H1 (cell line): ENCODE results near the gene VWA2. TPM values are rescaled to one million over a fixed set of nuclear protein-coding genes. Genes with fewer than 3 reads are reported as not detected.

Source experiments
- CTCF ChIA-PET: fragments of 300-600 bp; sonication (Branson Sonifier 250); formaldehyde crosslinking; loops from one replicate; lab custom pipeline; 2021; ENCODE audit not compliant: partially characterized antibody; lab: Charles Lee
- POLR2A ChIA-PET: fragments of 300-600 bp; sonication (Branson Sonifier 250); formaldehyde crosslinking; loops from one replicate; lab custom pipeline; 2021; ENCODE audit warnings: inconsistent platforms; ENCODE audit not compliant: partially characterized antibody; lab: Charles Lee
- DNase-seq, 2 experiments: peaks; one replicate each; pipeline versions ENCODE4 v3.0.0 to v3.0.0-alpha.2; 2010 to 2022; ENCODE audit warnings: low spot score in 2 of 2, low read depth in 1 of 2, mixed read lengths in 1 of 2
- FAIRE-seq: peaks from 2 replicates; lab custom pipeline; 2011; peaks lifted over from hg19 to GRCh38; lab: Jason Lieb, UNC
- H2AFZ ChIP-seq: 2 replicates; pipeline ENCODE4 v1.8.1; 2012; ENCODE audit warnings: low read length, inconsistent platforms
- H2AK5ac ChIP-seq: 2 replicates; pipeline ENCODE4 v1.6.1; 2013; ENCODE audit warnings: low read depth, low read length
- H2BK120ac ChIP-seq: replicated peaks from 2 replicates; pipeline ENCODE3; 2013; ENCODE audit warnings: low read depth, low read length, inconsistent platforms
- H2BK12ac ChIP-seq: 2 replicates; pipeline ENCODE4 v1.6.1; 2013; ENCODE audit warnings: low read depth, low read length
- H2BK15ac ChIP-seq: 2 replicates; pipeline ENCODE4 v1.6.1; 2013; ENCODE audit warnings: low read length
- H2BK20ac ChIP-seq: 2 replicates; pipeline ENCODE4 v1.6.1; 2013; ENCODE audit warnings: low read length
- H2BK5ac ChIP-seq: 2 replicates; pipeline ENCODE4 v1.6.1; 2013; ENCODE audit warnings: low read depth, low read length
- H3K14ac ChIP-seq: 2 replicates; pipeline ENCODE4 v1.6.1; 2013; ENCODE audit warnings: inconsistent platforms; ENCODE audit not compliant: insufficient read length
- H3K18ac ChIP-seq: 2 replicates; pipeline ENCODE4 v1.6.1; 2013; ENCODE audit warnings: low read length; ENCODE audit errors: extremely low read depth
- H3K23ac ChIP-seq: 2 replicates; pipeline ENCODE4 v1.6.1; 2013; ENCODE audit warnings: inconsistent platforms; ENCODE audit not compliant: insufficient read length
- H3K23me2 ChIP-seq: 2 replicates; pipeline ENCODE4 v1.6.1; 2013; ENCODE audit warnings: low read depth, low read length
- H3K27ac ChIP-seq: 2 replicates; pipeline ENCODE4 v1.6.1; 2011; ENCODE audit warnings: low read depth, low read length, inconsistent platforms
- H3K27me3 ChIP-seq, 4 experiments: replicated peaks in 1 of 4; 1 replicate in 1 of 4; 2 replicates in 3 of 4; pipeline versions ENCODE4 v1.6.1 to v1.8.1; 2011 to 2013; ENCODE audit warnings: low read length in 3 of 4, mild to moderate bottlenecking in 3 of 4, inconsistent platforms in 2 of 4, mixed read lengths in 2 of 4, moderate library complexity in 1 of 4; ENCODE audit not compliant: control insufficient read depth in 3 of 4, insufficient read depth in 3 of 4; ENCODE audit errors: extremely low read depth in 1 of 4
- H3K36me3 ChIP-seq, 4 experiments: 2 replicates each; pipeline versions ENCODE4 v1.6.1 to v1.8.1; 2011 to 2013; ENCODE audit warnings: mild to moderate bottlenecking in 4 of 4, low read length in 3 of 4, moderate library complexity in 2 of 4, control low read depth in 1 of 4, inconsistent platforms in 1 of 4; ENCODE audit not compliant: insufficient read depth in 4 of 4, control insufficient read depth in 2 of 4
- H3K4ac ChIP-seq: replicated peaks from 2 replicates; pipeline ENCODE3; 2013; ENCODE audit warnings: low read length, low read depth, mixed read lengths, inconsistent platforms; ENCODE audit not compliant: insufficient read length
- H3K4me1 ChIP-seq, 4 experiments: replicated peaks in 1 of 4; 1 replicate in 1 of 4; 2 replicates in 3 of 4; pipeline versions ENCODE4 v1.6.1 to v1.8.1; 2011 to 2013; ENCODE audit warnings: low read length in 3 of 4, inconsistent platforms in 2 of 4, mixed read lengths in 1 of 4; ENCODE audit not compliant: insufficient read depth in 4 of 4, control insufficient read depth in 3 of 4
- H3K4me2 ChIP-seq, 2 experiments: 2 replicates each; pipeline versions ENCODE4 v1.6.1 to v1.8.1; 2011 to 2013; ENCODE audit warnings: low read depth in 2 of 2, low read length in 2 of 2, control low read depth in 1 of 2, inconsistent platforms in 1 of 2, mild to moderate bottlenecking in 1 of 2; ENCODE audit not compliant: insufficient read depth in 1 of 2
- H3K4me3 ChIP-seq, 4 experiments: fragments of 200-600, 300-600 bp in 1 of 4; sonication (generic), shearing (Covaris generic), sonication (Bioruptor Twin) in 1 of 4; 2 replicates each; pipeline versions ENCODE4 v1.5.1 to v1.8.1; 2011 to 2016; ENCODE audit warnings: low read length in 4 of 4, low read depth in 3 of 4, control low read depth in 2 of 4, inconsistent platforms in 2 of 4, mild to moderate bottlenecking in 2 of 4, mixed read lengths in 1 of 4, moderate library complexity in 1 of 4; ENCODE audit not compliant: insufficient read depth in 2 of 4; ENCODE audit errors: extremely low read depth in 1 of 4
- H3K56ac ChIP-seq: replicated peaks from 2 replicates; pipeline ENCODE3; 2013; ENCODE audit warnings: low read depth, mild to moderate bottlenecking, mixed read lengths, low read length, inconsistent platforms; ENCODE audit not compliant: insufficient read length
- H3K79me1 ChIP-seq: 2 replicates; pipeline ENCODE4 v1.6.1; 2013; ENCODE audit warnings: low read depth, low read length, control low read depth
- H3K79me2 ChIP-seq, 2 experiments: 2 replicates each; pipeline versions ENCODE4 v1.6.1 to v1.8.1; 2012 to 2013; ENCODE audit warnings: low read length in 2 of 2, mild to moderate bottlenecking in 2 of 2, inconsistent platforms in 1 of 2; ENCODE audit not compliant: insufficient read depth in 2 of 2, control insufficient read depth in 1 of 2
- H3K9ac ChIP-seq, 4 experiments: replicated peaks in 1 of 4; 1 replicate in 1 of 4; 2 replicates in 3 of 4; pipeline versions ENCODE4 v1.6.1 to v1.8.1; 2011 to 2013; ENCODE audit warnings: low read depth in 3 of 4, low read length in 3 of 4, control low read depth in 2 of 4, mild to moderate bottlenecking in 2 of 4, moderate library complexity in 2 of 4, inconsistent platforms in 1 of 4; ENCODE audit errors: extremely low read depth in 1 of 4
- H3K9me3 ChIP-seq, 2 experiments: 2 replicates each; pipeline versions ENCODE4 v1.6.1 to v1.8.1; 2012 to 2013; ENCODE audit warnings: mild to moderate bottlenecking in 2 of 2, moderate library complexity in 2 of 2, control low read depth in 1 of 2, inconsistent platforms in 1 of 2, low read depth in 1 of 2, low read length in 1 of 2, mixed read lengths in 1 of 2; ENCODE audit not compliant: insufficient read depth in 2 of 2
- H4K20me1 ChIP-seq, 2 experiments: replicated peaks in 1 of 2; 2 replicates each; pipeline versions ENCODE3 to v1.8.1; 2011 to 2013; ENCODE audit warnings: inconsistent platforms in 2 of 2, low read length in 2 of 2, mild to moderate bottlenecking in 1 of 2; ENCODE audit not compliant: insufficient read depth in 2 of 2, control insufficient read depth in 1 of 2
- H4K5ac ChIP-seq: 2 replicates; pipeline ENCODE4 v1.6.1; 2013; ENCODE audit warnings: low read length, low read depth, mixed read lengths, inconsistent platforms; ENCODE audit not compliant: insufficient read length
- H4K8ac ChIP-seq: 2 replicates; pipeline ENCODE4 v1.8.0; 2013; ENCODE audit warnings: mild to moderate bottlenecking, moderate library complexity, low read length, inconsistent platforms; ENCODE audit not compliant: insufficient read depth; ENCODE audit errors: extremely low read depth
- H4K91ac ChIP-seq: replicated peaks from 2 replicates; pipeline ENCODE3; 2013; ENCODE audit warnings: low read length, mixed read lengths, inconsistent platforms; ENCODE audit not compliant: insufficient read length
- BCL11A ChIP-seq, 2 experiments: IDR thresholded peaks; one replicate each; pipeline ENCODE4 v1.6.1; 2011; ENCODE audit warnings: low read depth in 2 of 2, low read length in 2 of 2, mild to moderate bottlenecking in 2 of 2
- KDM4A ChIP-seq: IDR thresholded peaks from one replicate; pipeline ENCODE4 v1.7.1; 2012; ENCODE audit warnings: low read depth, mild to moderate bottlenecking, moderate library complexity, low read length, inconsistent platforms; ENCODE audit not compliant: severe bottlenecking
- POLR2A ChIP-seq, 2 experiments: IDR thresholded peaks; 1 replicate in 1 of 2; 2 replicates in 1 of 2; pipeline ENCODE4 v1.6.1; 2011; ENCODE audit warnings: low read depth in 2 of 2, low read length in 2 of 2, mild to moderate bottlenecking in 2 of 2; ENCODE audit errors: control extremely low read depth in 1 of 2
- POLR2AphosphoS5 ChIP-seq: IDR thresholded peaks from 2 replicates; pipeline ENCODE4 v1.6.1; 2011; ENCODE audit warnings: low read depth, low read length
- RBBP5 ChIP-seq: IDR thresholded peaks from 2 replicates; pipeline ENCODE4 v1.7.1; 2012; ENCODE audit warnings: low read depth, mild to moderate bottlenecking, inconsistent platforms, low read length, moderate library complexity, borderline replicate concordance
- SUZ12 ChIP-seq: fragments of 200-600 bp; sonication (generic); IDR thresholded peaks from 2 replicates; pipeline ENCODE4 v1.6.1; 2012; ENCODE audit warnings: mild to moderate bottlenecking, inconsistent platforms, low read length, moderate library complexity, mixed read lengths
- YY1 ChIP-seq: IDR thresholded peaks from 2 replicates; pipeline ENCODE4 v1.6.1; 2011; ENCODE audit warnings: low read depth, mild to moderate bottlenecking, low read length
- WGBS, 2 experiments: shearing (Covaris generic) in 1 of 2; methylation state at CpG; one replicate each; pipeline versions ENCODE4 v1.1.6 to v1.1.7; 2013 to 2015; ENCODE audit warnings: low lambda C conversion rate in 2 of 2, mixed read lengths in 2 of 2, inconsistent platforms in 1 of 2, low coverage in 1 of 2, missing lambda C conversion rate in 1 of 2; ENCODE audit not compliant: insufficient replicate concordance in 2 of 2, insufficient coverage in 1 of 2, insufficient read length in 1 of 2; ENCODE audit errors: extremely low coverage in 1 of 2, missing lambda C conversion rate in 1 of 2; 5-methylcytosine and 5-hydroxymethylcytosine counted together
- polyA plus RNA-seq, 7 experiments: library from polyadenylated mRNA; depleted of rRNA in 3 of 7; stranded (reverse) in 5 of 7; unstranded in 2 of 7; fragments of >200 nt in 5 of 7; fragments of 200-250 nt in 2 of 7; gene quantifications; 1 replicate in 5 of 7; 2 replicates in 1 of 7; 4 replicates in 1 of 7; pipeline versions ENCODE4 v1.2.1 to v1.2.3, GENCODE V29; 2011 to 2013; ENCODE audit warnings: missing spikeins in 2 of 7, mixed read lengths in 2 of 7
- total RNA-seq: library from RNA; stranded (reverse); fragmentation: NEBNext Ultra II Directional; extraction: Animal tissue kit (Norgen Biotek cat#: 25700); gene quantifications from 2 replicates; pipeline ENCODE4 v1.2.1, GENCODE V29; 2021
- TF ChIP-seq, protein P1 (sequence below): IDR thresholded peaks from 2 replicates; pipeline ENCODE4 v1.6.1; 2011; ENCODE audit warnings: low read depth, mild to moderate bottlenecking, low read length; ENCODE audit not compliant: insufficient read depth

The VWA2 gene
- total and polyA plus RNA-seq, 2 of the 8 experiments (the other 6 are each of a cell fraction or from before 2014, with no cell fraction given), result 2.8 to 2.9 TPM

DNA sequence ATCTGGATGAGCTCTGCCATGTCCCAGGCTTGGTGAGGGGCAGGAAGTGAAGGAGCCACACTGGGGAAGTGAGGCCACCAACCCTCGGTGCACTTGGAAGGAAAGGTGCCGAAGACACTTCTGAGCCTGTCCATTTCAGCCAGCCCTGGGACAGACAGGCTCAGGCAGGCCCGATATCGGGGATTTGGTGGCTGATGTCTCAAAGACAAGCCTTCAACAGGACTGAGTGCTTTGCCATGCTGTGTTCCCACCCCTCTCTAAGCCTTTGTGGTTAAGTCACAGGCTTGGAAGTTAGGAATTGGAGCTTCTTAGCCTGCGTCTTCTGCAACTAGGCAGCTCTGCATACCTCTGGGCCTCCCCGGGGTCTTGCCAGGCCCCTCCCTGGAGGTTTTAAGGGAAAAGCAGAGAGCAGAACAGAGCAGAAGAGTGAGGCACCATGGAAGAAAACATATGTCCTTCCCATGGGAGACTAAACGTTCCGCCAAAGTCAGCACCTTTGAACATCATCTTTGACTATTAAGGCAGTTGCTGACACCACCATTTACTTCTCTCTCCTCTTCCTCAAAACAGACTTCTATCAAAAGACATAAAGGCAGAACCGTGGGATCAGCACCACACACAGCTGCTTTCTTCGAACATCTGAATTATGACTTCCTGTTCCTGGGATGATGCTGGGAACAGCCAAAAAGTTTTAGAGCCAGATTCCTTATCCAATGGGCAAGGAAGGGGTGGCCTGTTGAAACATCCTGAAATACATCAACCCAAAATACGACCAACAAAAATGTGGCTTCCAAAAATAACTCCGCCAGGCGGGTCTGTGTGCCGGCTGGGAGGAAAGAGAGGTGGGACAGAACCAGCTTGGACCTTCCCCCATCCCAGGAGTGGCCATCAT lies 93.5 kb downstream of the VWA2 start:
- no peak overlapping the region for H2AFZ ChIP-seq
- peaks cover 3 to 7% (median 3%) of the 10 kb centered on the region in 4 experiments for H3K4me1 ChIP-seq
- H3K79me1 ChIP-seq, result no peaks in the 10 kb centered on the region
- no peaks in the 10 kb centered on the region for H3K36me3 ChIP-seq
- H3K4me2 ChIP-seq, result no peak overlapping the region
- TF ChIP-seq RBBP5 (no peak), YY1 (no peak), POLR2A (IDR thresholded peaks at IDR 0.05; ENCODE audit: control extremely low read depth in 1 of 2, low read depth in 2 of 2, low read length in 2 of 2) (no peak), KDM4A (no peak), POLR2AphosphoS5 (no peak), BCL11A (IDR thresholded peaks at IDR 0.05; ENCODE audit: low read depth in 2 of 2, low read length in 2 of 2) (no peak), SUZ12 (no peak)
- TF ChIP-seq, protein P1, sequence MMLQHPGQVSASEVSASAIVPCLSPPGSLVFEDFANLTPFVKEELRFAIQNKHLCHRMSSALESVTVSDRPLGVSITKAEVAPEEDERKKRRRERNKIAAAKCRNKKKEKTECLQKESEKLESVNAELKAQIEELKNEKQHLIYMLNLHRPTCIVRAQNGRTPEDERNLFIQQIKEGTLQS, result no peak
- CTCF ChIA-PET, result interaction anchor here (0.7 to 3.7 kb wide), 7 partner anchors 10 to 126 kb away, joined by 3 to 17 read pairs (median 4); no protein-coding TSS in a partner anchor
- H3K79me2 ChIP-seq, result no peaks in the 10 kb centered on the region
- no peak overlapping the region; the same call in 1 of the 2 replicates for H2BK12ac ChIP-seq
- no peak overlapping the region for H3K9ac ChIP-seq
- no peak overlapping the region for H3K27ac ChIP-seq
- no peak overlapping the region for H2AK5ac ChIP-seq
- no peak overlapping the region for H3K18ac ChIP-seq
- DNase-seq (no peak), FAIRE-seq (no peak)
- no peaks in the 10 kb centered on the region for H4K20me1 ChIP-seq
- H2BK120ac ChIP-seq, result no peak overlapping the region
- H3K23me2 ChIP-seq, result no peaks in the 10 kb centered on the region
- POLR2A ChIA-PET, result interaction anchor here (0.9 kb wide), 1 partner anchor 28 kb away, joined by 3 read pairs; no protein-coding TSS in a partner anchor
- WGBS, 2 experiments, result 88% methylated on average over 14 of the region's 14 CpGs; no CpG with 5 or more reads in 1 of the 2 experiments
- no peak overlapping the region for H3K14ac ChIP-seq
- H2BK5ac ChIP-seq, result no peak overlapping the region; the same call in 1 of the 2 replicates
- H3K4ac ChIP-seq, result no peak overlapping the region
- H3K9me3 ChIP-seq, result no peaks in the 10 kb centered on the region
- H3K27me3 ChIP-seq, result no peaks in the 10 kb centered on the region
- H3K4me3 ChIP-seq, result no peak overlapping the region
- H3K23ac ChIP-seq, result no peak overlapping the region
- H4K8ac ChIP-seq, result no peak overlapping the region
- H4K5ac ChIP-seq, result no peak overlapping the region
- H4K91ac ChIP-seq, result peak overlapping the region; percentile 49
- H3K56ac ChIP-seq, result no peak overlapping the region
- H2BK15ac ChIP-seq, result 0 out of 2 replicates have a peak overlapping the region, but pooled peaks have one; percentile 81
- H2BK20ac ChIP-seq, result no peak overlapping the region
